Thoracic aorta (tissue), 2 donors: ENCODE results near the gene ATP5PD. TPM values are rescaled to one million over a fixed set of nuclear protein-coding genes. Genes with fewer than 3 reads are reported as not detected.
A peak's percentile ranks its signal among the peaks of the same experiment; 100 is the strongest.

Experiments
- ATAC-seq: fragments of 150-250 bp; one replicate; pipeline ENCODE4 v1.8.0; 2017; ENCODE audit warnings: low read depth; ENCODE audit not compliant: insufficient number of reproducible peaks, low FRiP score
- DNase-seq: peaks from one replicate; pipeline ENCODE4 v3.0.0-alpha.2; 2020; ENCODE audit warnings: low spot score
- H3K27ac ChIP-seq, 2 donors: fragments of 200-600 bp; sonication (generic); 1 replicate in 1 of 2; 2 replicates in 1 of 2; pipeline ENCODE4 v1.5.1; 2016; ENCODE audit warnings: mild to moderate bottlenecking in 2 of 2, moderate library complexity in 2 of 2
- H3K27me3 ChIP-seq: fragments of 200-600 bp; sonication (generic); replicated peaks from 2 replicates; pipeline ENCODE4 v1.6.0; 2016; ENCODE audit warnings: mild to moderate bottlenecking; ENCODE audit not compliant: insufficient read depth
- H3K36me3 ChIP-seq: fragments of 200-600 bp; sonication (generic); one replicate; pipeline ENCODE4 v1.5.1; 2016
- H3K4me1 ChIP-seq, 2 donors: fragments of 200-600 bp; sonication (generic); 1 replicate in 1 of 2; 2 replicates in 1 of 2; pipeline versions ENCODE4 v1.5.1 to v1.6.0; 2016; ENCODE audit warnings: low read depth in 2 of 2, mild to moderate bottlenecking in 1 of 2; ENCODE audit not compliant: control insufficient read depth in 1 of 2
- H3K4me3 ChIP-seq: fragments of 200-600 bp; sonication (generic); 2 replicates; pipeline ENCODE4 v1.5.1; 2016; ENCODE audit warnings: mild to moderate bottlenecking
- H3K9me3 ChIP-seq: fragments of 200-600 bp; sonication (generic); 2 replicates; pipeline ENCODE4 v1.5.1; 2016
- total RNA-seq, 2 donors: library from RNA; depleted of rRNA; stranded (reverse); fragments of >200 nt; gene quantifications; one replicate each; pipeline versions ENCODE4 v1.1.0 to v1.2.3, GENCODE V29; 2016
- TF ChIP-seq, protein P1 (sequence below): fragments of 200-600 bp; sonication (generic); IDR thresholded peaks from one replicate; pipeline ENCODE4 v1.5.1; 2019; ENCODE audit warnings: antibody characterized with exemption

Gene ATP5PD
- 100 to 1,000 TPM; 109 to 189 TPM for total RNA-seq

DNA sequence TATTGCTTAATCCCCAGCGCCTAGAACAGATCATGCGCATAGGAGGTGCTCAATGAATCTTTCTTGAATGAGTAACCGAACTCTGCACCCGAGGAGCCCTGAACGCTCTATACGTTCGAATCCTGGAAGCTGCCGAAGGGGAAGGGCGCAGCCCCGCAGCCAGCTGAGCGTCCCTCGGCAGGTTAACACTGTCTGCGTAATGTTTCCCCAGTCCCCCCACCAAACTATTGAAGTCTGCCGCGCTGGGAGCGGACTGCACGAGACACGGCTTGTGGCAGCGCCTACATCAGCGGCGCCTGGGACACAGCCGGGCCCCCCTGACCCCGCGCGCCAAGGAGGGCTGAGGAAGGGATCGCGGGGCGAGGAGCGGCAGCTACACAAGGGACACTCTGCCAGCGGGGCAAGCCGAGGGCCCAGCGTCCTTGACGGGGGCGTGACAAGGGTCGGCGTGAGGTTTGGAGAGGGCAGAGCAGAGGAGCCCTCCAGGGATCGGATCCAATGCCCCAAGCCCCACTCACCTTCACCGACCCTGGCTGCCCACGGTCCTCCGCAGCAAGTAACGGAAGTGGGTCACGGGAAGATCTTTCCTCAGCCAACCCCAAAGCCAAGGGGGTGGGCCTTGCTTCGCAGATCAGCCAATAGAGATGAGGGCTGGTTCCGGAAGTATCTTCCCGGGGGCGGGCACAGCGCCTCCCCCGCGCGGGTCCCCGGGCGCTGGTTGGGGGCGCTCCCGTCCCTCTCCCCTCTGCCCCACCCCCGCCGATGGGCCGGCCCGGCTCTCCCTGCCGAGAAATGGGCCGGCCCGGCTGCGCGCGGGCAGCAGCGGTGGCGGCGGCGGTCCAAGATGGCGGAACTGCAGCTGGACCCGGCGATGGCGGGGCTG, at the start of gene ATP5PD, which contains the start of gene KCTD2:
ATP5PD (minus strand) TSS at position 563 of the 883 bp plus-strand sequence. CDS start 4,319 bp downstream, outside the sequence.
KCTD2 (plus strand) TSS at position 819 of the 883 bp plus-strand sequence; CDS start at position 845, 26 bp downstream.
- Histone ChIP-seq H3K4me1 (peaks cover 15 to 27% of the 10 kb centered on the region in 2 donors), H3K4me3 (peak within 1 kb of the TSS; percentile 89), H3K27me3 (no peaks in the 10 kb centered on the region), H3K36me3 (peaks cover 14% of the 10 kb centered on the region), H3K27ac (peak within 1 kb of the TSS; percentile 92 to 93), H3K9me3 (no peaks in the 10 kb centered on the region)
- DNase-seq (peak; percentile 83), ATAC-seq (peak; percentile 97)
- TF ChIP-seq, protein P1, sequence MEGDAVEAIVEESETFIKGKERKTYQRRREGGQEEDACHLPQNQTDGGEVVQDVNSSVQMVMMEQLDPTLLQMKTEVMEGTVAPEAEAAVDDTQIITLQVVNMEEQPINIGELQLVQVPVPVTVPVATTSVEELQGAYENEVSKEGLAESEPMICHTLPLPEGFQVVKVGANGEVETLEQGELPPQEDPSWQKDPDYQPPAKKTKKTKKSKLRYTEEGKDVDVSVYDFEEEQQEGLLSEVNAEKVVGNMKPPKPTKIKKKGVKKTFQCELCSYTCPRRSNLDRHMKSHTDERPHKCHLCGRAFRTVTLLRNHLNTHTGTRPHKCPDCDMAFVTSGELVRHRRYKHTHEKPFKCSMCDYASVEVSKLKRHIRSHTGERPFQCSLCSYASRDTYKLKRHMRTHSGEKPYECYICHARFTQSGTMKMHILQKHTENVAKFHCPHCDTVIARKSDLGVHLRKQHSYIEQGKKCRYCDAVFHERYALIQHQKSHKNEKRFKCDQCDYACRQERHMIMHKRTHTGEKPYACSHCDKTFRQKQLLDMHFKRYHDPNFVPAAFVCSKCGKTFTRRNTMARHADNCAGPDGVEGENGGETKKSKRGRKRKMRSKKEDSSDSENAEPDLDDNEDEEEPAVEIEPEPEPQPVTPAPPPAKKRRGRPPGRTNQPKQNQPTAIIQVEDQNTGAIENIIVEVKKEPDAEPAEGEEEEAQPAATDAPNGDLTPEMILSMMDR: no peak

DNA sequence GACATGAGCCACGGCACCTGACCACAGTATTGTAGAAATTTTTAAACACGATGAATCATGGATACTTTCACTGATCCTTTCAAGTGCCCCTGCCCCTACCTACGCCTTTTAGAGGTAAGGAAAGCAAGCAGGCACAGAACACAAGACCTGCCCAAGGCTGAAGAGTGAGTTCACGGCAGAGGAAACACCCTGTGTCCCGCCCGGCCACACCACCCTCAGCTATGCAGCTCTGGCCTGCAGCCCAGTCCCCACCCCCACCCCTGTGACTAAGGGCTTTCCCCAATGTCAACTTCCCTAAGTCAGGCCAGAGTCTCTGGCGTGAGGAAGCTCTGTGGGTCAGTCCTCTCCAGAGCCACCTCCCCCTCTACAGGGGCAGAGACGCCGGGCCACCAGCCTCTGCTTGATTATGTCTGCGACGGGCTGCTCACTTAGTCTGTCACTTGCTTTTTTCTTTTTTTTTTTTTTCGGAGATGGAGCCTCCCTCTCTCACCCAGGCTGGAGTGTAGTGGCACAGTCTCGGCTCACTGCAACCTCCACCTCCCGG, 49.4 kb upstream of the ATP5PD start:
- TF ChIP-seq, protein P1: no peak
- peak; percentile 74 for ATAC-seq
- H3K27me3 ChIP-seq: no peaks in the 10 kb centered on the region
- H3K4me1 ChIP-seq: no peaks in the 10 kb centered on the region
- H3K27ac ChIP-seq: no peak overlapping the region
- no peaks in the 10 kb centered on the region for H3K9me3 ChIP-seq
- DNase-seq: no peak
- H3K4me3 ChIP-seq: no peak overlapping the region
- H3K36me3 ChIP-seq: no peaks in the 10 kb centered on the region

DNA sequence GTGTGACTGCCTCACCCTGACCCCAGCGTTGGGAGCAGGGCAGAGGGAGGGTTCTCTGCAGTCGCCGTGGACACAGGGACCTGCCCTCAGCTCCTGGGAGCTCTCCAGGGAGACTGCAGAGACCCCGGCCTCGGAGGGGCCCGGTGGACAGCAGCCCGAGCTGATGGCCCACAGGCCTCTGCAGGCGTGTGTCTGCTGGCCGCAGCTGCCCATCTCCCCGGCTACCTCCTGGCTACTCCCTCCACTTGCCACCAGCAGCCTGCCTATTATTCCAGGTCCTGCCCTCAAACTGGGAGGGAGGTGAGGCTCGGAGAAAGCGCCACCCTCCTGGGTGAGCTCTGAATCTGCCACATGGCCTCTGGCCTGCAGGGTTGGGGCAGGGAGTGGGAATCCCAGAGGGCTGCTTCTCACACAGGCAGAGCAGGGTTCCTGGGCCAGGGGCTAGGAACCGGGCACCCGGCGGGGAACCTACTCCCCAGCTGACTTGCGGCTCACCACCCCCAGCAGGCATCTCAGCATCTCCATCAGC, 48.2 kb upstream of the ATP5PD start:
- Histone ChIP-seq H3K9me3 (no peaks in the 10 kb centered on the region), H3K4me3 (no peak overlapping the region), H3K27me3 (no peaks in the 10 kb centered on the region), H3K4me1 (no peaks in the 10 kb centered on the region), H3K27ac (no peak overlapping the region), H3K36me3 (no peaks in the 10 kb centered on the region)
- TF ChIP-seq, protein P1: no peak
- DNase-seq: no peak
- ATAC-seq: no peak

DNA sequence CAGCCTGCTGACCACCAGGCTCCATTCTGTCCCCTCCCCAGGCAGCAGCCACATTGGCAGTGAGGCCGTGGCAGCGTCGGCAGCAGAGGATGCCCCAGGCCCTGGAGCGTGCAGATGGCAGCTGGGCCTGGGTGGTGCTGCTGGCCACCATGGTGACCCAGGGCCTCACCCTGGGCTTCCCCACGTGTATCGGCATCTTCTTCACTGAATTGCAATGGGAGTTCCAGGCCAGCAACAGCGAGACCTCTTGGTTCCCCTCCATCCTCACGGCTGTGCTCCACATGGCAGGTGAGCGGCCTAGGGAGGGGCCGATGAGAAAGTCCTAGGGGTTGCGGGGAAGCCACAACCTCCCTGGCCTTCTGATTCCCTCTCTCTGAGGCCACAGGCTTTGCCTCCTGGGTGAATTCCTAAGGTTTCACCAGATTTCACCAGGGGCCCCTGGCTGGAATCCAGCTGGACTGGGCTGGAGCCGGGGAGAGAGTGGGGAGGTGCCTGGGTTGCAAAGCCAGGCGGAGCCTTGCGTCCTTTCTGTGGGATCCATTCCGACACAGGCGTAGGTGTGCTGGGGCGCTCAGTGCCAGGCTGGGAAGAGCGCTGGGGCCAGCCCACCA, 46.9 kb upstream of the ATP5PD start:
- H3K9me3 ChIP-seq: no peaks in the 10 kb centered on the region
- DNase-seq (no peak), ATAC-seq (no peak)
- peaks cover 2 to 6% of the 10 kb centered on the region in 2 donors for H3K4me1 ChIP-seq
- no peaks in the 10 kb centered on the region for H3K36me3 ChIP-seq
- no peak overlapping the region for H3K27ac ChIP-seq
- no peaks in the 10 kb centered on the region for H3K27me3 ChIP-seq
- no peak overlapping the region for H3K4me3 ChIP-seq
- TF ChIP-seq, protein P1: no peak
